GM19043 (cell line): ENCODE results near the gene TRAM2.

Experiments used
- ATAC-seq: cut with Tn5 transposase; IDR thresholded peaks from one replicate; pipeline ENCODE4 v1.9.1; 2021; ENCODE audit warnings: low read depth; ENCODE audit not compliant: unreplicated experiment

TRAM2 gene

GRCh38 chr6:52548999-52549398 lies 27.9 kb downstream of the TRAM2 start:
- no peak for ATAC-seq

- no peak for ATAC-seq
These were observed 28.5 kb downstream of the TRAM2 start for GRCh38 chr6:52548353-52548713.

GRCh38 chr6:52547647-52548352 lies 29.1 kb downstream of the TRAM2 start:
- no peak for ATAC-seq

- ATAC-seq: peak; percentile 85
These were observed 30.2 kb downstream of the TRAM2 start for GRCh38 chr6:52546678-52547077.

GRCh38 chr6:52546192-52546591 lies 30.7 kb downstream of the TRAM2 start:
- ATAC-seq: peak; percentile 38

GRCh38 chr6:52545406-52546119 lies 31.3 kb downstream of the TRAM2 start:
- ATAC-seq: peak; percentile 5

GRCh38 chr6:52544602-52545405 lies 32.1 kb downstream of the TRAM2 start:
- ATAC-seq: no peak

GRCh38 chr6:52543729-52544601 lies 32.9 kb downstream of the TRAM2 start:
- no peak for ATAC-seq

GRCh38 chr6:52543262-52543661 lies 33.6 kb downstream of the TRAM2 start:
- ATAC-seq: no peak

GRCh38 chr6:52541135-52541534 lies 35.7 kb downstream of the TRAM2 start:
- no peak for ATAC-seq

GRCh38 chr6:52540286-52540902 lies 36.5 kb downstream of the TRAM2 start:
- no peak for ATAC-seq

- no peak for ATAC-seq
These were observed 37.3 kb downstream of the TRAM2 start for GRCh38 chr6:52539607-52540006.

- no peak for ATAC-seq
These were observed 37.9 kb downstream of the TRAM2 start for GRCh38 chr6:52538901-52539354.

- ATAC-seq: no peak
These were observed 38.5 kb downstream of the TRAM2 start for GRCh38 chr6:52538252-52538900.

GRCh38 chr6:52537001-52537753 lies 39.7 kb downstream of the TRAM2 start:
- ATAC-seq: peak; percentile 48

- ATAC-seq: peak; percentile 38
These were observed 40.4 kb downstream of the TRAM2 start for GRCh38 chr6:52536424-52536916.

GRCh38 chr6:52535711-52536423 lies 41.0 kb downstream of the TRAM2 start:
- ATAC-seq: peak; percentile 1

- peak; percentile 26 for ATAC-seq
These were observed 41.9 kb downstream of the TRAM2 start for GRCh38 chr6:52534966-52535390.
